Fibroblast of villous mesenchyme (primary cell): ENCODE measurements around the gene ASIC3. TPM values are rescaled to one million over a fixed set of nuclear protein-coding genes. Genes with fewer than 3 reads are reported as not detected.

Source experiments
- DNase-seq: peaks from one replicate; pipeline ENCODE4 v3.0.0-alpha.2; 2010; ENCODE audit warnings: low read depth
- H3K4me3 ChIP-seq: 2 replicates; pipeline ENCODE4 v1.5.1; 2011; ENCODE audit warnings: low read depth, mild to moderate bottlenecking, low read length
- total RNA-seq: library from RNA; depleted of rRNA; stranded (reverse); fragments of >200 nt; gene quantifications from 2 replicates; pipeline ENCODE4 v1.2.3, GENCODE V29; 2012
- TF ChIP-seq, protein P1 (sequence below): IDR thresholded peaks from 2 replicates; pipeline ENCODE4 v1.5.1; 2012; ENCODE audit warnings: low read depth, mild to moderate bottlenecking, low read length; ENCODE audit not compliant: insufficient read depth

Gene ASIC3
- total RNA-seq, 1 donor, result under 0.01 TPM

DNA sequence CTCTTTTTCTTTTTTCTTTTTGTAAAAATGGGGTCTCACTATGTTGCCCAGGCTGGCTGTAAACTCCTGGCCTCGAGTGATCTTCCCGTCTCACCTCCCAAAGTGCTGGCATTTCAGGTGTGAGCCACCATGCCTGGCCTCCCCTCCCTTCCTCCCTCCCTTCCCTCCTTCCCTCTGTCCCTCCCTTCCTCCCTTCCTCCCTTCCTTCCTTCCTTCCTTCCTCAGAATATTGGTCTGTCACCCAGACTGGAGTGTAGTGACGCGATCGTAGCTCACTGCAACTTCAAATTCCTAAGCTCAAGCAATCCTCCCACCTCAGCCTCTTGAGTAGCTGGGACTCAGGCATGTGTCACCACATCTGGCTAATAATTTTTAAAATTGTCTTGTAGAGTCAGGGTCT, 46.3 kb downstream of the ASIC3 start:
- TF ChIP-seq, protein P1, sequence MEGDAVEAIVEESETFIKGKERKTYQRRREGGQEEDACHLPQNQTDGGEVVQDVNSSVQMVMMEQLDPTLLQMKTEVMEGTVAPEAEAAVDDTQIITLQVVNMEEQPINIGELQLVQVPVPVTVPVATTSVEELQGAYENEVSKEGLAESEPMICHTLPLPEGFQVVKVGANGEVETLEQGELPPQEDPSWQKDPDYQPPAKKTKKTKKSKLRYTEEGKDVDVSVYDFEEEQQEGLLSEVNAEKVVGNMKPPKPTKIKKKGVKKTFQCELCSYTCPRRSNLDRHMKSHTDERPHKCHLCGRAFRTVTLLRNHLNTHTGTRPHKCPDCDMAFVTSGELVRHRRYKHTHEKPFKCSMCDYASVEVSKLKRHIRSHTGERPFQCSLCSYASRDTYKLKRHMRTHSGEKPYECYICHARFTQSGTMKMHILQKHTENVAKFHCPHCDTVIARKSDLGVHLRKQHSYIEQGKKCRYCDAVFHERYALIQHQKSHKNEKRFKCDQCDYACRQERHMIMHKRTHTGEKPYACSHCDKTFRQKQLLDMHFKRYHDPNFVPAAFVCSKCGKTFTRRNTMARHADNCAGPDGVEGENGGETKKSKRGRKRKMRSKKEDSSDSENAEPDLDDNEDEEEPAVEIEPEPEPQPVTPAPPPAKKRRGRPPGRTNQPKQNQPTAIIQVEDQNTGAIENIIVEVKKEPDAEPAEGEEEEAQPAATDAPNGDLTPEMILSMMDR, result no peak
- H3K4me3 ChIP-seq, result no peak overlapping the region
- peak; percentile 44 for DNase-seq

GRCh38 chr7:151095123-151095797, 46.9 kb downstream of the ASIC3 start:
- no peak overlapping the region for H3K4me3 ChIP-seq
- TF ChIP-seq, protein P1, result no peak
- no peak for DNase-seq

DNA sequence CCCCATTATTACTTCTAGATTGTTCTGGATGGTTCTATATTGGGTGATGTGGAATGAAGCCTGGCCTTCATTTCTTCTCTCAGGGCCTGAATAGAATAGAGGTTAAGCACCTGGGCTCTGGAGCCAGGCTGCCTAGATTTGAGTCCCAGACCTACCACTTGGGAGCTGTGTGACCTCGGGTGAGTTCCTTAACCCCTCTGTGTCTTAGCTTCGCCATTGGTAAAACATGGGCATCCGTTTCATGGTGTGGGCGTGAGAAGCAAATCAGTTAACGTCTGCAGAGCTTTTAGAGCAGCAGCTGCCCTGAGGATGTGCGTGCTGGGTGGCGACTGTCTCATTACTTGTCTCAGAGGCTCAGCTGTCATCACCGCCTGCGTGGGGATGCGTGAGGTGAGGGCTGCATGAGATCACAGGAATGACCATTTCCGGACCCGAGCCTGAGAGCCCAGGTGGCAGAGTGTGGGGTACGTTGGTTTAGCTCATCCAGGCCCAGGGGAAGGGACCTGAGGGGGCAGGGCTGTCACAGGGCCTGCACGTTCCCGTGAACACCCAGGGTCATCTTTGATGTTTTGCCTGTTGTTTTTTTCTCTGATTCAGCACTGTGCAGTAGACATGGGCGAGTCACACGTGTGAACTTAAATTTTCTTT, 47.6 kb downstream of the ASIC3 start:
- H3K4me3 ChIP-seq, result no peak overlapping the region
- DNase-seq, result no peak
- TF ChIP-seq, protein P1, result no peak

GRCh38 chr7:151099486-151100211, 51.3 kb downstream of the ASIC3 start:
- TF ChIP-seq, protein P1, result no peak
- H3K4me3 ChIP-seq, result no peak overlapping the region
- no peak for DNase-seq

DNA sequence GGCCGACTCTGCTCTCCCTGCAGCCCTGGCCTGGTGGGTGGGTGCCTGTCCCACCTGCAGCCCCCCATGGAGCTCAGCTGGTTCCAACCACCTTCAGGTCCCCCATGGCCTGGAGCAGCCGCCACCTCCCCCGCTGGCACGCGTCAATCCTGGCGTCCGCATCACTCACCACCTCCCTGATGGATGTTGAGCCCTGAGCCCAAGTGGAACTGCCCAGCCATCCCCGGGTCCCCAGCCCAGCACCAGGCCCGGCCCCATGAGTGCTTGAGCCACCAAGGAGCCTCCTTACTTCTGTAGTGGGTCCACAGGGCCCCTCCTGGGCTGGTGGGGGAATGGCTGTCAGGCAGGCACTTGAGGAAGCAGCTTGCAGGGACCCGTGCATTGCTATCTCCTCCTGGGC, 52.6 kb downstream of the ASIC3 start:
- TF ChIP-seq, protein P1, result no peak
- DNase-seq, result no peak
- no peak overlapping the region for H3K4me3 ChIP-seq

DNA sequence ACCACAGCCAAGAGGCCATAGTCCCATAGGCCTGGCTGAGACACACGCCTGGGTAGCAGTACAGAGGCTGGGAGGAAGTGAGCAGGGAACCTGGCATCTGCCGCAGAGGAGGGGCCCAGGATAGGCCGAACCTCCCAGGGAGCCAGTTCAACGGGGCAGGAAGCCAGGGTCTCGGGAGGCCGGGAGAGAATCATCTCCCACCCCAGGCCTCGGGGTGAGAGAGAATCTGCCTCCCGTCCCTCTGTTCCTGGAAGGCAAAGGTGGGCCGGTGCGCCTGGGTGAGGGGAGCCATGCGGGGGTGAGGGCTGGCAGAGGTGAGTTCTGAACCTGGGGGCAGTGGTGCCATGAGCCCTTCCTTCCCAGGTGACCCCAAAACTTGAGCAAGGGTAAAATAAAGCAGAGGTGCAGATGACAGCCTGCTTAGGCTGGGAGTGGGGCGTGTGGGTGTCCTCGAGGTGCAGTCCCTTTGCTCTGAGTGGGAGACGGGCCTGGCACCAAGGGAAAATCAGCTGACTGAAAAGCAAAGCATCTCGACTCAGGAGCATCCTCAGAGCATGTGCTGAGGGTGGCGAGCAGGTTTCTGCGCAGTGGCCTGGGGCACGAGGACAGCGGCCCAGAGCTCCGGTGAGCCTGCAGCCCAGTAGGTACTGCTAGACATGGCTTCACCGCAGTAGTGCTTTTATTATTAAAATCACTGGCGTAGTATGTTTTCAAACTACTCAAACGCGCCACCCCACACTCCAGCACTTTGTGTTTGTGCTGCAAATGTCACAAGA, 53.5 kb downstream of the ASIC3 start:
- no peak for DNase-seq
- H3K4me3 ChIP-seq, result no peak overlapping the region
- TF ChIP-seq, protein P1, result no peak
